Naive thymus-derived CD4-positive, alpha-beta T cell (primary cell): Measurements from ENCODE around the gene NUP153. TPM values are rescaled to one million over a fixed set of nuclear protein-coding genes. Genes with fewer than 3 reads are reported as not detected.
"Not testable (repeated sequence)": the region's sequence is repeated elsewhere in the genome, so short reads cannot be mapped to it uniquely, and the experiment has no call there.

Source experiments
- ATAC-seq: fragments of 150-1000 bp; cut with Tn5 transposase; 2 replicates; pipeline ENCODE4 v1.10.0; 2021; ENCODE audit warnings: mild to moderate bottlenecking, moderate library complexity
- CTCF ChIA-PET: fragments of 350-600 bp; sonication (Branson Sonifier 250); formaldehyde crosslinking; loops from one replicate; lab custom pipeline; 2021; ENCODE audit warnings: antibody characterized with exemption; lab: Charles Lee
- POLR2A ChIA-PET: fragments of 350-600 bp; sonication (Branson Sonifier 250); formaldehyde crosslinking; loops from one replicate; lab custom pipeline; 2021; ENCODE audit warnings: antibody characterized with exemption, inconsistent platforms; lab: Charles Lee
- DNase-seq, 9 donors: peaks; one replicate each; pipeline versions ENCODE4 v3.0.0 to v3.0.0-alpha.2; 2020 to 2022; ENCODE audit warnings: mixed read lengths in 1 of 9
- H3K27ac ChIP-seq: one replicate; pipeline ENCODE4 v1.7.0; 2013; ENCODE audit warnings: mild to moderate bottlenecking, low read depth, low read length, moderate library complexity
- H3K27me3 ChIP-seq, 2 donors: one replicate each; pipeline ENCODE4 v1.7.0; 2013; ENCODE audit warnings: low read length in 2 of 2, mild to moderate bottlenecking in 2 of 2, moderate library complexity in 2 of 2; ENCODE audit not compliant: control insufficient read depth in 2 of 2, insufficient read depth in 2 of 2
- H3K36me3 ChIP-seq, 3 experiments: 1 replicate in 2 of 3; 2 replicates in 1 of 3; pipeline ENCODE4 v1.7.0; 2013; ENCODE audit warnings: low read length in 3 of 3, mild to moderate bottlenecking in 3 of 3, moderate library complexity in 1 of 3; ENCODE audit not compliant: insufficient read depth in 3 of 3, control insufficient read depth in 2 of 3
- H3K4me1 ChIP-seq, 2 donors: one replicate each; pipeline ENCODE4 v1.7.0; 2013; ENCODE audit warnings: low read length in 2 of 2, mild to moderate bottlenecking in 2 of 2, moderate library complexity in 1 of 2; ENCODE audit not compliant: control insufficient read depth in 2 of 2, insufficient read depth in 2 of 2
- H3K4me3 ChIP-seq: 2 replicates; pipeline ENCODE4 v1.7.0; 2013; ENCODE audit warnings: mild to moderate bottlenecking, low read length
- H3K9me3 ChIP-seq, 3 experiments: 1 replicate in 2 of 3; 2 replicates in 1 of 3; pipeline ENCODE4 v1.7.0; 2013; ENCODE audit warnings: low read length in 3 of 3; ENCODE audit not compliant: control insufficient read depth in 2 of 3
- H3K27ac Mint-ChIP-seq, 9 donors: one replicate each; pipeline ENCODE4 v1.8.0; 2020 to 2022; ENCODE audit warnings: mixed read lengths in 9 of 9, mild to moderate bottlenecking in 8 of 9, moderate library complexity in 5 of 9, inconsistent platforms in 2 of 9
- H3K27me3 Mint-ChIP-seq, 5 donors: one replicate each; pipeline ENCODE4 v1.8.0; 2021 to 2022; ENCODE audit warnings: mixed read lengths in 5 of 5, mild to moderate bottlenecking in 1 of 5
- H3K36me3 Mint-ChIP-seq, 5 donors: one replicate each; pipeline ENCODE4 v1.8.0; 2020 to 2022; ENCODE audit warnings: mixed read lengths in 5 of 5, mild to moderate bottlenecking in 3 of 5, inconsistent platforms in 1 of 5
- H3K4me1 Mint-ChIP-seq, 7 donors: one replicate each; pipeline ENCODE4 v1.8.0; 2020 to 2022; ENCODE audit warnings: mixed read lengths in 7 of 7, mild to moderate bottlenecking in 3 of 7, inconsistent platforms in 1 of 7
- H3K4me3 Mint-ChIP-seq, 10 donors: one replicate each; pipeline ENCODE4 v1.8.0; 2020 to 2022; ENCODE audit warnings: mild to moderate bottlenecking in 10 of 10, mixed read lengths in 10 of 10, moderate library complexity in 6 of 10, inconsistent platforms in 2 of 10
- H3K9me3 Mint-ChIP-seq, 11 donors: one replicate each; pipeline ENCODE4 v1.8.0; 2020 to 2022; ENCODE audit warnings: mixed read lengths in 11 of 11, mild to moderate bottlenecking in 4 of 11, inconsistent platforms in 1 of 11, moderate library complexity in 1 of 11
- intact Hi-C, 2 donors: fragments of 100-400 bp; cut with micrococcal nuclease; formaldehyde crosslinking; loops; one replicate each; pipeline ENCODE4 v1.15.1; 2023
- polyA plus RNA-seq, 2 donors: library from polyadenylated mRNA; unstranded; fragments of 300-500 nt; fragmentation: Illumina TruSeq; gene quantifications; one replicate each; pipeline ENCODE4 v1.2.3, GENCODE V29; 2021
- total RNA-seq, 6 experiments: library from RNA in 5 of 6; stranded (reverse) in 5 of 6; gene quantifications; 1 replicate in 5 of 6; 2 replicates in 1 of 6; pipeline ENCODE4 v1.2.3 and lab custom pipeline; 2021 to 2026

The NUP153 gene
- total and polyA plus RNA-seq, 7 experiments from 2014 or later, result 2.5 to 90.9 (median 48.7) TPM

GRCh38 chr6:17740559-17741220 lies 34.0 kb upstream of the NUP153 start:
- Histone ChIP-seq H3K27ac (no peak overlapping the region), H3K36me3 (no peaks in the 10 kb centered on the region), H3K27me3 (no peaks in the 10 kb centered on the region), H3K4me1 (no peaks in the 10 kb centered on the region), H3K9me3 (peaks cover 0 to 14% (median 4%) of the 10 kb centered on the region in 3 experiments), H3K4me3 (no peak overlapping the region)
- CTCF ChIA-PET, result no interaction called here
- DNase-seq (no peak), ATAC-seq (no peak)
- Mint-ChIP-seq H3K27ac (no peak overlapping the region), H3K4me3 (no peak overlapping the region), H3K4me1 (no peaks in the 10 kb centered on the region), H3K27me3 (peaks cover 0 to 7% (median 0%) of the 10 kb centered on the region in 5 donors), H3K36me3 (peaks cover 0 to 19% (median 4%) of the 10 kb centered on the region in 5 donors), H3K9me3 (peaks cover 3 to 40% (median 15%) of the 10 kb centered on the region in 11 donors)
- POLR2A ChIA-PET, result no interaction called here
- intact Hi-C loops, result no loop called here

GRCh38 chr6:17737704-17738252 lies 31.1 kb upstream of the NUP153 start:
- Mint-ChIP-seq H3K36me3 (peaks cover 0 to 19% (median 4%) of the 10 kb centered on the region in 5 donors), H3K4me3 (no peak overlapping the region), H3K9me3 (peaks cover 3 to 40% (median 15%) of the 10 kb centered on the region in 11 donors), H3K27me3 (peaks cover 0 to 7% (median under 1%) of the 10 kb centered on the region in 5 donors), H3K27ac (no peak overlapping the region), H3K4me1 (no peaks in the 10 kb centered on the region)
- Histone ChIP-seq H3K4me3 (no peak overlapping the region), H3K27me3 (no peaks in the 10 kb centered on the region), H3K27ac (no peak overlapping the region), H3K36me3 (no peaks in the 10 kb centered on the region), H3K4me1 (no peaks in the 10 kb centered on the region), H3K9me3 (peaks cover 0 to 14% (median 4%) of the 10 kb centered on the region in 3 experiments)
- DNase-seq (no peak), ATAC-seq (no peak)
- ChIA-PET CTCF (no interaction called here), POLR2A (interaction anchor here (0.8 kb wide), 1 partner anchor 891 kb away, joined by 3 read pairs; no protein-coding TSS in a partner anchor)
- intact Hi-C loops, result no loop called here

GRCh38 chr6:17735311-17735710 lies 28.6 kb upstream of the NUP153 start:
- DNase-seq, ATAC-seq, CTCF ChIA-PET, H3K36me3 ChIP-seq, H3K27ac Mint-ChIP-seq, intact Hi-C loops, H3K27me3 ChIP-seq, H3K27ac ChIP-seq, H3K4me3 ChIP-seq, H3K4me1 ChIP-seq, POLR2A ChIA-PET, H3K4me3 Mint-ChIP-seq, H3K27me3 Mint-ChIP-seq, H3K4me1 Mint-ChIP-seq: not testable (repeated sequence)
- peaks cover 3 to 37% (median 15%) of the 10 kb centered on the region in 11 donors for H3K9me3 Mint-ChIP-seq
- peaks cover 0 to 14% (median 4%) of the 10 kb centered on the region in 3 experiments for H3K9me3 ChIP-seq
- H3K36me3 Mint-ChIP-seq, result peaks cover 0 to 19% (median 4%) of the 10 kb centered on the region in 5 donors

GRCh38 chr6:17730078-17730704 lies 23.5 kb upstream of the NUP153 start:
- peaks cover 0 to 3% (median 0%) of the 10 kb centered on the region in 11 donors for H3K9me3 Mint-ChIP-seq
- intact Hi-C loops, result no loop called here
- H3K4me1 Mint-ChIP-seq, result no peaks in the 10 kb centered on the region
- H3K36me3 ChIP-seq, result no peaks in the 10 kb centered on the region
- ATAC-seq (no peak), DNase-seq (no peak)
- POLR2A ChIA-PET, result no interaction called here
- H3K4me3 Mint-ChIP-seq, result no peak overlapping the region
- H3K9me3 ChIP-seq, result no peaks in the 10 kb centered on the region
- no peak overlapping the region for H3K27ac ChIP-seq
- no peak overlapping the region for H3K4me3 ChIP-seq
- no peaks in the 10 kb centered on the region for H3K4me1 ChIP-seq
- H3K27me3 ChIP-seq, result no peaks in the 10 kb centered on the region
- peak overlapping the region in 1 of 9 donors; percentile 4 for H3K27ac Mint-ChIP-seq
- peaks cover 0 to 5% (median 0%) of the 10 kb centered on the region in 5 donors for H3K27me3 Mint-ChIP-seq
- CTCF ChIA-PET, result no interaction called here
- H3K36me3 Mint-ChIP-seq, result no peaks in the 10 kb centered on the region

- ATAC-seq, result no peak
- Mint-ChIP-seq H3K27ac (no peak overlapping the region), H3K27me3 (peaks cover 0 to 5% (median 0%) of the 10 kb centered on the region in 5 donors), H3K4me1 (no peaks in the 10 kb centered on the region), H3K4me3 (no peak overlapping the region), H3K36me3 (no peaks in the 10 kb centered on the region), H3K9me3 (peaks cover 0 to 3% (median 0%) of the 10 kb centered on the region in 11 donors)
- DNase-seq, result no peak
- ChIA-PET POLR2A (no interaction called here), CTCF (no interaction called here)
- intact Hi-C loops, result no loop called here
- H3K27ac ChIP-seq, result no peak overlapping the region
- H3K4me1 ChIP-seq, result no peaks in the 10 kb centered on the region
- no peaks in the 10 kb centered on the region for H3K27me3 ChIP-seq
- H3K36me3 ChIP-seq, result no peaks in the 10 kb centered on the region
- no peaks in the 10 kb centered on the region for H3K9me3 ChIP-seq
- H3K4me3 ChIP-seq, result no peak overlapping the region
Observed at GRCh38 chr6:17729223-17730077, 22.7 kb upstream of the NUP153 start.

GRCh38 chr6:17728551-17729222 lies 22.0 kb upstream of the NUP153 start:
- CTCF ChIA-PET, result no interaction called here
- intact Hi-C loops, result no loop called here
- DNase-seq, result no peak
- Mint-ChIP-seq H3K27ac (no peak overlapping the region), H3K36me3 (no peaks in the 10 kb centered on the region), H3K9me3 (peaks cover 0 to 3% (median 0%) of the 10 kb centered on the region in 11 donors), H3K27me3 (peaks cover 0 to 5% (median 0%) of the 10 kb centered on the region in 5 donors), H3K4me3 (no peak overlapping the region), H3K4me1 (no peaks in the 10 kb centered on the region)
- ATAC-seq, result no peak
- Histone ChIP-seq H3K27ac (no peak overlapping the region), H3K36me3 (no peaks in the 10 kb centered on the region), H3K27me3 (no peaks in the 10 kb centered on the region), H3K9me3 (no peaks in the 10 kb centered on the region), H3K4me1 (no peaks in the 10 kb centered on the region), H3K4me3 (no peak overlapping the region)
- POLR2A ChIA-PET, result no interaction called here
